ENCODE data around the gene PPP1R26. TPM values are rescaled to one million over a fixed set of nuclear protein-coding genes. Genes with fewer than 3 reads are reported as not detected.
"Not testable (repeated sequence)": the region's sequence is repeated elsewhere in the genome, so short reads cannot be mapped to it uniquely, and the experiment has no call there.

The PPP1R26 gene
- polyA plus RNA-seq, 3 donors: 0.56 to 4.7 (median 0.60) TPM

GRCh38 chr9:135437259-135437658 is 42.3 kb upstream of the PPP1R26 start:
- peaks cover 3 to 17% (median 15%) of the 10 kb centered on the region in 3 donors for H3K27me3 Mint-ChIP-seq (ENCODE audit: low read depth in 3 of 3)
- Histone ChIP-seq H3K4me1 (ENCODE audit: control insufficient read depth in 1 of 2, insufficient read depth in 2 of 2, low read length in 2 of 2) (no peaks in the 10 kb centered on the region), H3K36me3 (replicated peaks in 1 of 2; ENCODE audit: control insufficient read depth in 1 of 2, insufficient read depth in 2 of 2, low read length in 2 of 2) (no peaks in the 10 kb centered on the region), H3K9ac (ENCODE audit: insufficient read depth, low read length, poor library complexity, severe bottlenecking) (no peak overlapping the region), H3K27ac (ENCODE audit: low read depth in 1 of 2, low read length in 2 of 2) (no peak overlapping the region), H4K20me1 (ENCODE audit: insufficient read depth, low read length) (no peaks in the 10 kb centered on the region), H2AFZ (ENCODE audit: insufficient read depth, low read depth, low read length, poor library complexity, severe bottlenecking) (no peak overlapping the region), H3K79me2 (ENCODE audit: insufficient read depth, low read length) (no peaks in the 10 kb centered on the region), H3K4me3 (replicated peaks in 1 of 3; ENCODE audit: low read depth in 2 of 3, low read length in 3 of 3) (no peak overlapping the region), H3K27me3 (ENCODE audit: control insufficient read depth in 2 of 2, insufficient read depth in 2 of 2, low read length in 2 of 2) (no peaks in the 10 kb centered on the region), H3K4me2 (replicated peaks; ENCODE audit: extremely low read depth, low read length, poor library complexity, severe bottlenecking) (no peak overlapping the region), H3K9me3 (replicated peaks in 1 of 2; ENCODE audit: control insufficient read depth in 1 of 2, insufficient read depth in 1 of 2, low read length in 2 of 2) (peaks cover 11 to 20% of the 10 kb centered on the region in 2 donors)
- DNase-seq: no peak
- intact Hi-C loops (cut with micrococcal nuclease): no loop called here
- H3K9me3 Mint-ChIP-seq: peaks cover 17 to 41% (median 35%) of the 10 kb centered on the region in 7 donors
- no peak overlapping the region for H3K4me3 Mint-ChIP-seq
- no peaks in the 10 kb centered on the region for H3K36me3 Mint-ChIP-seq
- TF ChIP-seq CTCF (IDR thresholded peaks at IDR 0.05): no peak
- no peak overlapping the region for H3K27ac Mint-ChIP-seq
- WGBS (ENCODE audit: insufficient coverage): no CpG with 5 or more reads among the region's 4 CpGs
- H3K4me1 Mint-ChIP-seq: no peaks in the 10 kb centered on the region

GRCh38 chr9:135437696-135438095 is 41.9 kb upstream of the PPP1R26 start:
- intact Hi-C loops (cut with micrococcal nuclease); H3K36me3 Mint-ChIP-seq; H3K36me3 ChIP-seq (replicated peaks in 1 of 2; ENCODE audit: control insufficient read depth in 1 of 2, insufficient read depth in 2 of 2, low read length in 2 of 2); H4K20me1 ChIP-seq (ENCODE audit: insufficient read depth, low read length); DNase-seq; H3K4me1 ChIP-seq (ENCODE audit: control insufficient read depth in 1 of 2, insufficient read depth in 2 of 2, low read length in 2 of 2); H3K4me3 Mint-ChIP-seq; H3K9ac ChIP-seq (ENCODE audit: insufficient read depth, low read length, poor library complexity, severe bottlenecking); H3K79me2 ChIP-seq (ENCODE audit: insufficient read depth, low read length); H3K4me3 ChIP-seq (replicated peaks in 1 of 3; ENCODE audit: low read depth in 2 of 3, low read length in 3 of 3); H3K4me1 Mint-ChIP-seq; H3K27ac Mint-ChIP-seq; H3K27ac ChIP-seq (ENCODE audit: low read depth in 1 of 2, low read length in 2 of 2); H3K4me2 ChIP-seq (replicated peaks; ENCODE audit: extremely low read depth, low read length, poor library complexity, severe bottlenecking); H3K27me3 ChIP-seq (ENCODE audit: control insufficient read depth in 2 of 2, insufficient read depth in 2 of 2, low read length in 2 of 2); H2AFZ ChIP-seq (ENCODE audit: insufficient read depth, low read depth, low read length, poor library complexity, severe bottlenecking): not testable (repeated sequence)
- peaks cover 11 to 20% of the 10 kb centered on the region in 2 donors for H3K9me3 ChIP-seq (replicated peaks in 1 of 2; ENCODE audit: control insufficient read depth in 1 of 2, insufficient read depth in 1 of 2, low read length in 2 of 2)
- Mint-ChIP-seq H3K27me3 (ENCODE audit: low read depth in 3 of 3) (peaks cover 3 to 17% (median 13%) of the 10 kb centered on the region in 3 donors), H3K9me3 (peaks cover 17 to 40% (median 35%) of the 10 kb centered on the region in 7 donors)
- 100% methylated on average over 4 of the region's 11 CpGs for WGBS (ENCODE audit: insufficient coverage)

- H3K9ac ChIP-seq (ENCODE audit: insufficient read depth, low read length, poor library complexity, severe bottlenecking); H3K4me2 ChIP-seq (replicated peaks; ENCODE audit: extremely low read depth, low read length, poor library complexity, severe bottlenecking); H3K27ac Mint-ChIP-seq; H3K4me1 ChIP-seq (ENCODE audit: control insufficient read depth in 1 of 2, insufficient read depth in 2 of 2, low read length in 2 of 2); H3K4me1 Mint-ChIP-seq; H3K36me3 ChIP-seq (replicated peaks in 1 of 2; ENCODE audit: control insufficient read depth in 1 of 2, insufficient read depth in 2 of 2, low read length in 2 of 2); H3K4me3 ChIP-seq (replicated peaks in 1 of 3; ENCODE audit: low read depth in 2 of 3, low read length in 3 of 3); H3K27ac ChIP-seq (ENCODE audit: low read depth in 1 of 2, low read length in 2 of 2); H3K36me3 Mint-ChIP-seq; H3K27me3 ChIP-seq (ENCODE audit: control insufficient read depth in 2 of 2, insufficient read depth in 2 of 2, low read length in 2 of 2); intact Hi-C loops (cut with micrococcal nuclease); H3K4me3 Mint-ChIP-seq; H4K20me1 ChIP-seq (ENCODE audit: insufficient read depth, low read length); DNase-seq; H3K79me2 ChIP-seq (ENCODE audit: insufficient read depth, low read length); H2AFZ ChIP-seq (ENCODE audit: insufficient read depth, low read depth, low read length, poor library complexity, severe bottlenecking): not testable (repeated sequence)
- Mint-ChIP-seq H3K27me3 (ENCODE audit: low read depth in 3 of 3) (peaks cover 9 to 22% (median 13%) of the 10 kb centered on the region in 3 donors), H3K9me3 (peaks cover 17 to 40% (median 31%) of the 10 kb centered on the region in 7 donors)
- H3K9me3 ChIP-seq (replicated peaks in 1 of 2; ENCODE audit: control insufficient read depth in 1 of 2, insufficient read depth in 1 of 2, low read length in 2 of 2): peaks cover 11 to 20% of the 10 kb centered on the region in 2 donors
- 93% methylated on average over 8 of the region's 14 CpGs for WGBS (ENCODE audit: insufficient coverage)
These were observed 40.9 kb upstream of the PPP1R26 start for GRCh38 chr9:135438581-135439232.

GRCh38 chr9:135439514-135439913 is 40.1 kb upstream of the PPP1R26 start:
- H4K20me1 ChIP-seq (ENCODE audit: insufficient read depth, low read length); intact Hi-C loops (cut with micrococcal nuclease); H3K27ac ChIP-seq (ENCODE audit: low read depth in 1 of 2, low read length in 2 of 2); H3K36me3 ChIP-seq (replicated peaks in 1 of 2; ENCODE audit: control insufficient read depth in 1 of 2, insufficient read depth in 2 of 2, low read length in 2 of 2); H3K27me3 ChIP-seq (ENCODE audit: control insufficient read depth in 2 of 2, insufficient read depth in 2 of 2, low read length in 2 of 2); H3K4me3 ChIP-seq (replicated peaks in 1 of 3; ENCODE audit: low read depth in 2 of 3, low read length in 3 of 3); H2AFZ ChIP-seq (ENCODE audit: insufficient read depth, low read depth, low read length, poor library complexity, severe bottlenecking); DNase-seq; H3K4me1 ChIP-seq (ENCODE audit: control insufficient read depth in 1 of 2, insufficient read depth in 2 of 2, low read length in 2 of 2); H3K4me2 ChIP-seq (replicated peaks; ENCODE audit: extremely low read depth, low read length, poor library complexity, severe bottlenecking); H3K9ac ChIP-seq (ENCODE audit: insufficient read depth, low read length, poor library complexity, severe bottlenecking); H3K79me2 ChIP-seq (ENCODE audit: insufficient read depth, low read length); H3K36me3 Mint-ChIP-seq; H3K4me1 Mint-ChIP-seq: not testable (repeated sequence)
- H3K27me3 Mint-ChIP-seq (ENCODE audit: low read depth in 3 of 3): peaks cover 11 to 22% (median 13%) of the 10 kb centered on the region in 3 donors
- H3K9me3 Mint-ChIP-seq: peaks cover 17 to 39% (median 31%) of the 10 kb centered on the region in 7 donors
- peak overlapping the region in 1 of 7 donors; percentile 50 for H3K27ac Mint-ChIP-seq
- 92% methylated on average over 4 of the region's 7 CpGs for WGBS (ENCODE audit: insufficient coverage)
- H3K4me3 Mint-ChIP-seq: peak overlapping the region in 1 of 2 donors; percentile 19
- peaks cover 11 to 20% of the 10 kb centered on the region in 2 donors for H3K9me3 ChIP-seq (replicated peaks in 1 of 2; ENCODE audit: control insufficient read depth in 1 of 2, insufficient read depth in 1 of 2, low read length in 2 of 2)

Measured in CD14-positive monocyte (primary cell).